GM12864 (cell line): ENCODE data around the gene DDA1.
A peak's percentile ranks its signal among the peaks of the same experiment; 100 is the strongest.

Source experiments
- DNase-seq: peaks from one replicate; pipeline ENCODE4 v3.0.0-alpha.2; 2011; ENCODE audit warnings: low read depth
- H3K4me3 ChIP-seq: 2 replicates; pipeline ENCODE4 v1.5.1; 2011; ENCODE audit warnings: mild to moderate bottlenecking, low read depth, low read length, control low read depth
- TF ChIP-seq, protein P1 (sequence below): IDR thresholded peaks from 2 replicates; pipeline ENCODE4 v1.5.1; 2011; ENCODE audit warnings: low read depth, mild to moderate bottlenecking, moderate library complexity, low read length, control low read depth, inconsistent platforms; ENCODE audit errors: missing control alignments

The DDA1 gene

DNA sequence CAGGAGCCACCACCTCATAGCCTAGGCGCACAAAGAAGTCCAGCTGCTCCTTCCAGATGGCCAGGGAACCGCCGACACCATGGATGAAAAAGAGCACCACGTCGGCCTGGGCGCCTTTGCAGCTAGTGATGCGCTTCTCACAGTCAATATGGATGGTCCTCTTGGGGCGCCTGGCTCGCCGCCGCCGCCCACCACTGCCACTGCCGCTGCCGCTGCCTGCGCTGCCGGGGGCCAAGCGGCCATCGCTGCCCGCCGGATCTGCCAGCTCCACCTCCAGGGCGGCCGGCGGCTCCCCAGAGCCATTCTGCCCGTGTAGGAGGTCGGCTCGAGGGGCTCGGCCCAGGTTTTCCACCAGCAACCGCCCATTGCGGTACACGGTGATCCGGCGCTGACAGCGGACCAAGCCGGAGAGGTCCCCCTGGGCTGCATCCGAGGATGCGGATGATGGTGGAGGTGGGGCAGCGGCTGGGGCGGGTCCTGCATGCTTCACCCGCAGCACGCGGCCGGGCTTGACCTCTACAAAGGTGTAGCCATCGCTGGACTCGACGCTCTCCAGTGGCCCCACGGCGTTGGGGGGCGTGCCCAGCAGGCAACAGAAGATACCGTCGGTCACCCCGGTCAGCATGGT is 8.3 kb upstream of the DDA1 start:
- no peak overlapping the region for H3K4me3 ChIP-seq
- TF ChIP-seq, protein P1, sequence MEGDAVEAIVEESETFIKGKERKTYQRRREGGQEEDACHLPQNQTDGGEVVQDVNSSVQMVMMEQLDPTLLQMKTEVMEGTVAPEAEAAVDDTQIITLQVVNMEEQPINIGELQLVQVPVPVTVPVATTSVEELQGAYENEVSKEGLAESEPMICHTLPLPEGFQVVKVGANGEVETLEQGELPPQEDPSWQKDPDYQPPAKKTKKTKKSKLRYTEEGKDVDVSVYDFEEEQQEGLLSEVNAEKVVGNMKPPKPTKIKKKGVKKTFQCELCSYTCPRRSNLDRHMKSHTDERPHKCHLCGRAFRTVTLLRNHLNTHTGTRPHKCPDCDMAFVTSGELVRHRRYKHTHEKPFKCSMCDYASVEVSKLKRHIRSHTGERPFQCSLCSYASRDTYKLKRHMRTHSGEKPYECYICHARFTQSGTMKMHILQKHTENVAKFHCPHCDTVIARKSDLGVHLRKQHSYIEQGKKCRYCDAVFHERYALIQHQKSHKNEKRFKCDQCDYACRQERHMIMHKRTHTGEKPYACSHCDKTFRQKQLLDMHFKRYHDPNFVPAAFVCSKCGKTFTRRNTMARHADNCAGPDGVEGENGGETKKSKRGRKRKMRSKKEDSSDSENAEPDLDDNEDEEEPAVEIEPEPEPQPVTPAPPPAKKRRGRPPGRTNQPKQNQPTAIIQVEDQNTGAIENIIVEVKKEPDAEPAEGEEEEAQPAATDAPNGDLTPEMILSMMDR, result no peak
- DNase-seq, result no peak

DNA sequence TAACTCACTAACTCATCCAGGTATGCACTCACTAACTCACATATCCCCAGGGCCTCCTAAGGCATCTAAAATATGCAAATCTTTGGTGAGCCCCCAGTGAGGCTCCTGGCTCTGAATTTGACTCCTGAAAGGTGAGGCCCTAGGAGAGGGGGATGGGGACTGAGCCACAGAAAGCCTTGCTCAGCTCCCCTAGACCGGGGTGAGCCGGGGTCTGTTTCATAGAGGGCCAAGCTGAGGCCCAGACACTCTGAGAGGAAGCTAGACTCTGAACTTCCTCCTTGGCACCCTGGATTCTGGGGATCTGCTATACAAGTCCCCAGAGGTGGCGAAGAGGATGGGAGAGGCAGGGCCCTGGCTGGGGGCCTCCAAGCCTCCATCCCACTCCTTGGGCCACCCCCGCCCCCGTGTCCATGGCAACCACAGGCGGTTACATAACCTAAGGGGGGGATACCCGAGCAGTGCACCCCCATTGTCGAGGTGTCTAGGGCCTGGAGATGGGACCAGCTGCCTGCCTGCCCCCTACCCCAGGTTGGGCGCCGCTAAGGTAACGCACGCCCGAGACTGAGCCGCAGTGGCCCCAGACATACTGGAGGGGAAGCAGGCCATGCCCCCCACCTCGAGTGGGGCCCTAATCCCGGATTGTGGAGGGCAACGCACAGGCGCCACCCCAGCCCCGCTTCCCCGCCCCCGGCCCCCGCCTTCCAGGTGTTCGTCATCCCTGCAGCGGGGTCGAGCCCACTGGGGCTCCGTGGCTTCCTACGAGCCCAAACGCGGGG is 6.8 kb upstream of the DDA1 start:
- no peak for DNase-seq
- peak overlapping the region; percentile 83 for H3K4me3 ChIP-seq
- TF ChIP-seq, protein P1, result no peak

DNA sequence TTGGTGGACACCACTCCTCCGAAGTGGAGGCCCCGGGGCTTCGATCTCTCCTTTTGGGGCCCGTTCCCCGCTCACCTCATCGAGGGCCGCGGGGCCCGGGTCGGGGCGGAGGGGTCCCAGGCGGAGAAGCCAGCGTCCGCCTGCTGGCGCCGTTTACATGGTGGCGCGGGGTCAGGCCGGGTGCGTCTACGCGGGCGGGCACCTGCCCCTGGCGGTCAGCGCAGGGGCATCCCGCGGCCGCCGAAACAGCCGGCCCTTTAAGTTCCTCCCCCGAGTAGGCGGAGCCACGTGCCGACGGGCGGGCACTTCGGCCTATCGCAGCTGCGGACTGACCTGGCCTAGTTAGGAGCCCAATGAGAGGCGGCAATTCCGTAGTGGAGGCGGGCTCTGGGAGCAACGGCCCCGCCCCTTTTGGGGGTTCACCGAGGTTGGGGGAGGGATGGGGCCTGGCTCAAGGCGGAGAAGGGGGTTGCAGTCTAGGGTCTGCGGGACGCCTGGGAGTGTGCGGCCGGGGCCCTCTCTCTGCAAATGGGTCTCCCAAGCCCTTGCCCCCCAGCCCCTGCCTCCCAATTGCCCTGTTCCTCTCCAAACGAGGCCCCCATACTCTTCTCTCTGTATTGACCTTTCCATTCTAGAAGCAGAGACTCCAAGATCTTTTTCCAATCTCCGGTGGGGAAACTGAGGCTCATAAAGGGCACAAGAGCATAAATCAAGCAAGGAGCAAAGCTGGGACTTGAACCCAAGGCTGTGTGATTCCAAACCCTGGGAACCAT is 6.0 kb upstream of the DDA1 start, which contains the start of gene ABHD8:
Gene ABHD8, minus strand, starts transcription at position 259 of the 773 bp plus-strand sequence. CDS start 1,809 bp downstream, outside the sequence.
- TF ChIP-seq, protein P1, result peak; percentile 35
- H3K4me3 ChIP-seq, result peak within 1 kb of the TSS; percentile 83
- peak; percentile 88 for DNase-seq

DNA sequence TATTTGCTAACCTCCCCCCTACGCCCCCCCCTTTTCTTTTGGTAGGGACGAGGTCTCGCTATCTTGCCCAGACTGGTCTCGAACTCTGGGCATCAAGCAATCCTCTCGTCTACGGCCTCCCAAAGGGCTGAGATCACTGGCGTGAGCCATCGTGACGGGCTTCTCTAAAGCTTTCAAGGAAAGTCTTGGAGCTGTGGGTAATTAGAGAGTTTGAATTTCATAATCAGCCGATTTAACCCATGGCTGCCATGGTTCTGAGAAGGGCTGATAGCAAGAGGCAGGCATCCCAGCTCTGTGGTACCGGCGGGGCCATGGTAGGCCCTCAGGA is 5.5 kb upstream of the DDA1 start:
- TF ChIP-seq, protein P1, result no peak
- no peak for DNase-seq
- no peak overlapping the region; the same call in 1 of the 2 replicates for H3K4me3 ChIP-seq

DNA sequence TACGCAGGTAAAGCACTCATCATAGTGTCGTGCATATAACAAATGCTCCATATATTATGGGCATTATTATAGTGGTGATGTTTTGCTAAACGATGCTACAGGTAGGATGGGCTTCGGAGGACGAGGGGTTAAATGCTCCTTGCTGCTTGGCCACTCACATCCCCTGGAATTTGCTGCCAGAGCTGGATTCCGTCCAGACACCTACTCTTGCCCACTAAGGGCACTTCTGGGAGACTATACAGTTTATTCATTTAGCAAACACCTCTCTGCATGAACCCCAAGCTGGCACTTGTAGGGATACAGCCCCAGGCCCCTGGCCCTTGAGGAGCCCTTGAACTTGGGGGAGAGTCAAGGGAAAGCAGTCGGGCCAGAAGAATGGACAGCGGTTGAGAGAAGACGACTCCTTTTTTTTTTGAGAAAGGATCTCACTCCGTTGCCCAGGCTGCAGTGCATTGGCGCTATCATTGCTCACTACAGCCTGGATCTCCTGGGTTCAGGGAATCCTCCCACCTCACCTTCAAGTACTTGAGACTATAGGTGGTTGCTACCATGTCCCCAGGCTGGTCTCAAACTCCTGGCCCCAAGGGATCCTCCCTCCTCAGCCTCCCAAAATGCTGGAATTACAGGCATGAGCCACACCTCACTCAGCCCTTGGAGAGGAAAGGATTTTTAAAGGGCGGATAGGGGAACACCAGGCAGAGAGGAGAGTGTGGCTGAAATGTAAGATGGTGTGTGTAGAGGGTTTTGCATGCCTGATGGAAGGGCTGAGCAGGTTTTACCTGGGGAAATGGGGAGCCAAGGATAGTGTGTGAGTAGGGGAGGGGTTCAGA is 4.8 kb upstream of the DDA1 start:
- DNase-seq, result no peak
- no peak overlapping the region; the same call in 1 of the 2 replicates for H3K4me3 ChIP-seq
- TF ChIP-seq, protein P1, result no peak

DNA sequence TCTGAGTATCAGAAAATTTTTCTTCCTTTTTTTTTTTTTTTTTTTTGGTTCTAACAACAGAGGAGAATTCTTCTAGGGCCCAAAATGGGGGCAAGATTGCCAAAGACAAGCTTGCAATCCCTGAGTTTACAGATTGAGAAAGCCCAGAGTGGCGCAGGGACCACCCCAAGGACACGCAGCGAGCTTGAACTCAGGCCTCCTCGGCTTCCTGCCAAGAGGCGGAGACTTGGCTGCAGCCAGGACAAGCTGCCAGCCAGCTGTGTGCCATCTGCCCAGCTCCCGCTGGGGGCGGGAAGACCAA is 4.2 kb upstream of the DDA1 start:
- DNase-seq, result no peak
- H3K4me3 ChIP-seq, result peak overlapping the region; percentile 82
- TF ChIP-seq, protein P1, result no peak
